ENCODE measurements around the gene REG1A.

Gene REG1A

GRCh38 chr2:79083597-79084251 is 36.6 kb upstream of the REG1A start:
- no peak overlapping the region for H3K4me2 ChIP-seq (ENCODE audit: low read length)
- TF ChIP-seq EZH2 (IDR thresholded peaks at IDR 0.05; ENCODE audit: borderline replicate concordance, low read length) = no peak
- no peak for TF ChIP-seq CTCF (IDR thresholded peaks at IDR 0.05; ENCODE audit: low read length)
- H2AFZ ChIP-seq (ENCODE audit: low read length) = no peak overlapping the region
- no peaks in the 10 kb centered on the region for H3K79me2 ChIP-seq (ENCODE audit: insufficient read depth, low read length)
- H4K20me1 ChIP-seq (ENCODE audit: insufficient read depth, low read length) = no peaks in the 10 kb centered on the region
- no peak overlapping the region for H3K27ac ChIP-seq (ENCODE audit: low read depth, low read length, poor library complexity, severe bottlenecking)
- no peaks in the 10 kb centered on the region for H3K9me2 ChIP-seq (ENCODE audit: low read depth, low read length)
- no peaks in the 10 kb centered on the region for H3K9me3 ChIP-seq (ENCODE audit: low read length)
- no peak overlapping the region for H3K4me3 ChIP-seq (ENCODE audit: low read depth, low read length, poor library complexity, severe bottlenecking)
- no peaks in the 10 kb centered on the region for H3K36me3 ChIP-seq (ENCODE audit: insufficient read depth, low read length)
- H3K9ac ChIP-seq (ENCODE audit: low read length) = no peak overlapping the region
- no peaks in the 10 kb centered on the region for H3F3A ChIP-seq (ENCODE audit: insufficient read depth, low read length)
- H3K27me3 ChIP-seq (ENCODE audit: insufficient read depth, low read length) = no peaks in the 10 kb centered on the region
- H3K4me1 ChIP-seq (ENCODE audit: insufficient read depth, low read length, severe bottlenecking) = no peaks in the 10 kb centered on the region

- Histone ChIP-seq H4K20me1 (ENCODE audit: insufficient read depth, low read length) (no peaks in the 10 kb centered on the region), H2AFZ (ENCODE audit: low read length) (no peak overlapping the region), H3K27me3 (ENCODE audit: insufficient read depth, low read length) (no peaks in the 10 kb centered on the region), H3K27ac (ENCODE audit: low read depth, low read length, poor library complexity, severe bottlenecking) (no peak overlapping the region), H3F3A (ENCODE audit: insufficient read depth, low read length) (no peaks in the 10 kb centered on the region), H3K9me2 (ENCODE audit: low read depth, low read length) (no peaks in the 10 kb centered on the region), H3K79me2 (ENCODE audit: insufficient read depth, low read length) (no peaks in the 10 kb centered on the region), H3K9me3 (ENCODE audit: low read length) (no peaks in the 10 kb centered on the region), H3K4me2 (ENCODE audit: low read length) (no peak overlapping the region), H3K4me3 (ENCODE audit: low read depth, low read length, poor library complexity, severe bottlenecking) (no peak overlapping the region), H3K36me3 (ENCODE audit: insufficient read depth, low read length) (no peaks in the 10 kb centered on the region), H3K4me1 (ENCODE audit: insufficient read depth, low read length, severe bottlenecking) (no peaks in the 10 kb centered on the region), H3K9ac (ENCODE audit: low read length) (no peak overlapping the region)
- TF ChIP-seq EZH2 (IDR thresholded peaks at IDR 0.05; ENCODE audit: borderline replicate concordance, low read length) (no peak), CTCF (IDR thresholded peaks at IDR 0.05; ENCODE audit: low read length) (no peak)
These were observed 35.7 kb upstream of the REG1A start for GRCh38 chr2:79084495-79085135.

- no peak overlapping the region for H3K4me3 ChIP-seq (ENCODE audit: low read depth, low read length, poor library complexity, severe bottlenecking)
- no peaks in the 10 kb centered on the region for H3K4me1 ChIP-seq (ENCODE audit: insufficient read depth, low read length, severe bottlenecking)
- no peaks in the 10 kb centered on the region for H3K79me2 ChIP-seq (ENCODE audit: insufficient read depth, low read length)
- H3K36me3 ChIP-seq (ENCODE audit: insufficient read depth, low read length) = no peaks in the 10 kb centered on the region
- H3K27ac ChIP-seq (ENCODE audit: low read depth, low read length, poor library complexity, severe bottlenecking) = no peak overlapping the region
- no peak overlapping the region for H3K9ac ChIP-seq (ENCODE audit: low read length)
- H3F3A ChIP-seq (ENCODE audit: insufficient read depth, low read length) = no peaks in the 10 kb centered on the region
- H3K27me3 ChIP-seq (ENCODE audit: insufficient read depth, low read length) = no peaks in the 10 kb centered on the region
- no peaks in the 10 kb centered on the region for H3K9me3 ChIP-seq (ENCODE audit: low read length)
- no peak overlapping the region for H2AFZ ChIP-seq (ENCODE audit: low read length)
- no peaks in the 10 kb centered on the region for H3K9me2 ChIP-seq (ENCODE audit: low read depth, low read length)
- TF ChIP-seq CTCF (IDR thresholded peaks at IDR 0.05; ENCODE audit: low read length) = no peak
- no peak for TF ChIP-seq EZH2 (IDR thresholded peaks at IDR 0.05; ENCODE audit: borderline replicate concordance, low read length)
- H3K4me2 ChIP-seq (ENCODE audit: low read length) = no peak overlapping the region
- H4K20me1 ChIP-seq (ENCODE audit: insufficient read depth, low read length) = no peaks in the 10 kb centered on the region
These were observed 34.9 kb upstream of the REG1A start for GRCh38 chr2:79085382-79085781.
